Stimulated activated CD8-positive, alpha-beta memory T cell treated with anti-CD3 and anti-CD28 coated beads, Interleukin-7, amount 100 ng/mL, for 4 hours (primary cell): Measurements from ENCODE around the gene PLS1.
"Not testable (repeated sequence)": the region's sequence is repeated elsewhere in the genome, so short reads cannot be mapped to it uniquely, and the experiment has no call there.

Experiments used
- DNase-seq, 2 donors: peaks; one replicate each; pipeline ENCODE4 v3.0.0-alpha.2; 2020; ENCODE audit warnings: low read depth in 2 of 2

PLS1 gene

DNA sequence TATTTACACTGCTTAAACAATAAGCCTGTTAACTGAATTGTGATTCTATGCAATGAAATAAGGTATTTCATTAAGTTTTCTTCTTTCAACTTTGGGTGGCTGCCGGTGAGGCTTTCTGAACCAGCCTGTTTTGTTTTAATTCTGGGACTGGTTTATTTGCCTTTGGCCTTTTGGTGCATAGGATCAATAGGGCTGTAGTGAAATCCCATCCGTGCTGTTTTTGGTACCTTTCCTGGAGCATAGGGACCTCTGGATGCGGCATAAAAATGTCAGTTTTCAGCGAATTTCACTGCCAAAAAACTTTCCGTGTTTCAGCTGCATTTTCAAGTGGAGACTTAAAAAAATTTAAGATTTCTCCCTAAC, 514 bp downstream of the PLS1 start:
- no peak for DNase-seq

DNA sequence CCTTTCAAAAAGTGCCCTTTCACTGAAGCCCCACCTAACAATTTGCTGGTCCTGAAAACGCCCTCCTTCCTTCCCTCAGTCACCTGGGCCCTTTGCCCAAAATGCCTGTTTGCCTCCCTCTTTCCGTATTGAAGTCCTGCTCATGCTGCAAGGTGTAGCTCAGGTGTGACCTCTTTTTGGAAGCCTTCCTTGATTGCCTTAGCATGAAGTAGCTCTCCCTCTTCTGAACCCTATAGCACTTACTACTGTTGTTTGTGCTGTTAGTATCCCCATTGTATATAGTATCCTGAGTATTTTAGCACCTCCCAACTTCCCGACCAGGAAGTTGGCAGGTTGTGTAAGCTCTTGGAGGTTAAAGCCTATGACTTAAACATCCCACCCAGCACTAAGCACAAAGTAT, 1.7 kb downstream of the PLS1 start:
- DNase-seq: no peak

DNA sequence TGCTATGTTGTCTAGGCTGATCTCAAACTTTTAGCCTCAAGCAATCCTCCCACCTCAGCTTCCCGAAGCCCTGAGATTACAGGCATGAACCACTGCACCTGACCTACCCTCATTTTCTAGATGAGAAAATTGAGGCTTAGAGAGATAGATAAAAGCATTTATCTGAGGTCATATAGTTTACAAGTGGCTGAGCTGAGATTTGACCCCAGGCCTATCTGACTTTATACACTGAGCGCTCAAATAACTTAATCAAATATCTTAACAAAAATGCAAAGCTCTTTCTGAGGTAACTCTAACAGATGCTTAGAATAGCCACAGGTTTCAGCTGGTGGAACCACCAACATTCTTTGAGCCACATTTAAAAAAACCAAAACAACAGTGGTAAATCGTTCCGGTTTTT, 5.5 kb downstream of the PLS1 start:
- no peak for DNase-seq

DNA sequence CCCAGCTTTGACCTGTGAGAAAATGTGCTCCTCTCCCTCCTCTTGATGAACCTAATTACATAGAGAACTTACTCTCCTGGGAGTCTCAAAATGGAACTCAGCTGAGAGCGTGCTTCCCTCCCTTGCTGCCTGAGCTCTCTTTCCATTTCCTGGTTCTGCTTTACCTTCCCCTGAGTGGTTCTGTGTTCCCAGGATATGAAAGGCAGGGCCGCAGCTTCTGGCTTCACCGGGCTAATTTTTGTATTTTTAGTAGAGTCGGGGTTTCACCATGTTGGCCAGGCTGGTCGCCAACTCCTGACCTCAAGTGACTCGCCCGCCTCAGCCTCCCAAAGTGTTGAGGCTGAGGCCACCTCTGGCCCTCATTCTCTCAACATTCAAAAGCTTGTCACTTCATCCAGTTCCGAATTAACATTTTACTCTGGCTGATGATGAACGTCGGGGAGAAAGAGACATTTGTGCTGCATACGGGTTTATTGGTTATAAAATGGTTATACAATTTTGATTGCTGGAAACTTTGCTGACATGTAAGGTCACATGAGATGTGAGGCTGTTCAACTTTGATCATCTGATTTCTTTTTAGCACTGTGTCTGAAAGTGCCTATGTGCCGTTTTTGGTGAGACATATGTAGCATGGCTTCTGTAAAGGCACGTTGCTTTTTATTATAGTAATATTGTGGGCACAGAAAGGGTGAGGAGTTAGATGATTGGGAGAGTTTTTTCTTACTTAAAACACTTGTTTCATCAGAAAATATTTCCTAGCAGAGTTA, 6.6 kb downstream of the PLS1 start:
- no peak for DNase-seq

DNA sequence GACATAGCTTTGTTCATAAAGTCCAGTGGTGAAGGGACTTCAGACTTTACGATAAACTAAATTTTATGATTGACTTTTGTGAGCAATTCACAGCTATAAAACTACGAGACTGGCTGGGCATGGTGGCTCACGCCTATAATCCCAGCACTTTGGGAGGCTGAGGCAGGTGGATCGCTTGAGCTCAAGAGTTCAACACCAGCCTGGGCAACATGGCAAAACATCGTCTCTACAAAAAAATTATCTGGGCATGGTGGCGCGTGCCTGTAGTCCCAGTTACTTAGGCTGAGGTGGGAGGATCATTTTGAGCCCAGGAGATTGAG, 7.2 kb downstream of the PLS1 start:
- not testable (repeated sequence) for DNase-seq

DNA sequence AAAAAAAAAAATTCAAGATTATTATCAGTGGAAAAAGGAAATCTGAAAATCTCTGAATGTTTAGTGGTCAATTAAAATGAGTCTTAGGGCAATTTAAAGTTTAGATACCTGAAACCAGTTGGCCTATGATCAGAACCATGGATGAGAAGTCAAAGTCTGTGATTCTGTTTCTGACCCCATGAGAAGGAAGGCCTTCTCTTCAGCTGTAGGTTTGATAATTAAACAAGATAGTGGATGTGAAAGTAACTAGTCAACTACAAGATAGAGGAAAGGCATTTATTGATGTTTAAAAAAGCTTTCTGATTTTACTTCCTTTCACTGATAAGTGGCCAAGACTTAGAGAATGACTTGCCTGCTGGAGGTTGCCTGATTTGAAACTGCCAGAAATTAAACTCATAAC, 8.7 kb downstream of the PLS1 start:
- no peak for DNase-seq

DNA sequence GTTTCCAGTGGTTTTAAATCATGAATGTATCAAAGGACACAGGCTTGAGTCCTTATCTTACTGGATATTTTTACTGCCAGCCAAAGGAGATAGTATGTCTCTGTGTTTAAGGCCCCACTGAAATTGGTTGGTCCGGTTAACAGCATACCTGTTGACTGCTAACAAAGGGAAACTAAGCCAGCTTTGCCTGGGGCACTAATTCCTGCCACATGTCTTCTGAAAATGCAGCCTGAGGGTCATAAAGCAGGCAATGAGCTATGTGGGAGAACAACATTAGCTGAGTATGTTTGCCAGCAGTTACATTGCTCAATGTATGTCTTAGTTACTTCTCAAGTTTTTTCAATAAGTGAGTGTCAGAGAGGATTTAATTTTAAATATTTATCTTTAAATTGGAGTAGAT, 12.4 kb downstream of the PLS1 start:
- DNase-seq: no peak

DNA sequence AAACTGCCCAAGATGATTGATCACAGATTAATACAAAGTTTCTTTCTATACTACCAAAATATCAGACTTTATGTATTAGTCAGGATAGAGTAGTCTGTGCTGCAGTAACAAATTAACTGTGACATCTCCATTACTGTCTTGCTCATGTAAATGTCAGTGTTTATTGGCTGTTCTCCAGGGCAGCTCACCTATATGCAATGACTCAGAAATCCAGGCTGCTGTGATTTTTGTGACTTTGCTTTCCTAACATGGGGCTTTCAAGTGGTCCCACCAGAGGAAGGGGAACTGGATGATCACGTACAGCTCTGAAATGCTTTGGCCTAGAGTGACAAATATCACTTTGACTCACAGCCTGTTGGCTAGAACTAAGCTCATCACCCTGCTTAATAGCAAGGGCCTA, 12.9 kb downstream of the PLS1 start:
- no peak for DNase-seq

DNA sequence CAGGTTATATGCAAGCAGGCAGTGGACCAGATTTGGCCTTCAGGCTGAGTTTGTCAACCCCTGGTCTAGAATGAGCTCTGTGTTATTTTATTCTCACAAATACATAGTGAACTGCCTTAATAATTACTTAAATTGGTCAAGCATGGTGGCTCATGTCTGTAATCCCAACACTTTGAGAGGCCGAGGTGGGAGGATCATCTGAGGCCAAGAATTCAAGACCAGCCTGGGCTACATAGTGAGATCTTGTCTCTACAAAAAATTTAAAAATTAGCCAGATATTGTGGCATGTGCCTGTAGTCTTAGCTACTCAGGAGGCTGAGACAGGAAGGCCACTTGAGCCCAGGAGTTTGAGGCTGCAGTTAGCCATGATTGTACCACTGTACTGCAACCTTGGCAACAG, 15.0 kb downstream of the PLS1 start:
- DNase-seq: no peak

DNA sequence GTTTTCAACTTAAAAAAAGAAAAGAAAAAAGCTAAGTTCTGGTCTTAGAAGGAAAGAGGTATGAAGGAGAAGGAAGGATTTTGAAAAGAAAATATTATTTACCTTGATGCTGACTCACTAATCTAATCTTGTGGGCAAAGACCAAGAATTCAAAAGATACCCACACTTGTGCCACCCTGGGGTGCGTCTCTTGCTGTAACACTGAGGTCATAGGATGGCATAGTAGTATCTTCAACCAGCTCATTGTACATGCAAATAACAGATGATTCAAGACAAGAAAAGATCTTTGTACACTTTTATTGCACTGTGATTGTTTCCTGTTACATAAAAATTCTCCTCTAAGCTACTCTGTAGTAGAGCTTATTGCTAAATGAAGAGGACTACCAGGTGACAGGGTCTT, 17.3 kb downstream of the PLS1 start:
- no peak for DNase-seq

DNA sequence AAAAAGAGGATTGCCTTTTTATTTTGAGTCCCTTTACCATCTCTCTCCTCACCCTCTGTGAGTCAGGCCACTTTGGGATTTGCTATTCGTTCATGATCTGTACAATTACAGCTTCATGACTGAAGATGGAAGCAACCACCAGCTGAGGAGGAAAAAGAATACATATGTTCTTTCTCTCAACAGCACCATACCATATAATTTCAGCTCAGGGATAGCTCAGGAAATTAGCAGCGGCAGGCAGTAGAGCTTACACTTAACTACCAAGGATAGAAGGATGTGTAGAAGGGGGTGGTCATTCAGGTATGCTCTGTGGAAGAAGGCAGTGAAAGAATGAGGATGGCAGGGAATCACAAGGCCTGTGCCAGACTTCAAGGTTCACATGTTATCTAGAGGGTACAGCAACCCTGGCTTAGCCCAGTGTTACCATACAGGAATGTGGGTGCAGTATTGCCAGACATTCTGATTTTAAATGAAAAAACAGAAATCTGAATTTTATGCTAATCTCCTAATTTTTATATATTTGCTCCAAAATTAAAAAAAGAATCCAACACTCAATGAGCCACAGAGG, 17.9 kb downstream of the PLS1 start:
- no peak for DNase-seq

DNA sequence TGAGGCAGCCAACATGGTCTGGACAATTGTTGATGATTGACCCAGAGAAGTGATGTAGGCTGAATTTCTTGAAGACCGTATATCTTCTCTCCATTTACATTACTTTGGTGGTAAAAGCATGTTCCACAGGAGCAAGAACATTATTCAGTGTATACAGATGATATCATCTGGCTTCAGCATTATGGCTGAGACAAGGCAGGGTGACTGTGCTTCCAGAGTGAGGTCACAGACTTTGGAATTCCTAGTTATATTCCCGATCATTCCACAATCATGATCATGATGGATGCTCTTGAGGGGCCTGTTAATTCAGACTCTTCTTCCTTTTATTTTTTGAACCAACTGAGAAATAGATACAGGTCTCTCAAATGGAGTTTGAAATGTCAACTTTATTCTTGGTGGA, 19.0 kb downstream of the PLS1 start:
- no peak for DNase-seq

DNA sequence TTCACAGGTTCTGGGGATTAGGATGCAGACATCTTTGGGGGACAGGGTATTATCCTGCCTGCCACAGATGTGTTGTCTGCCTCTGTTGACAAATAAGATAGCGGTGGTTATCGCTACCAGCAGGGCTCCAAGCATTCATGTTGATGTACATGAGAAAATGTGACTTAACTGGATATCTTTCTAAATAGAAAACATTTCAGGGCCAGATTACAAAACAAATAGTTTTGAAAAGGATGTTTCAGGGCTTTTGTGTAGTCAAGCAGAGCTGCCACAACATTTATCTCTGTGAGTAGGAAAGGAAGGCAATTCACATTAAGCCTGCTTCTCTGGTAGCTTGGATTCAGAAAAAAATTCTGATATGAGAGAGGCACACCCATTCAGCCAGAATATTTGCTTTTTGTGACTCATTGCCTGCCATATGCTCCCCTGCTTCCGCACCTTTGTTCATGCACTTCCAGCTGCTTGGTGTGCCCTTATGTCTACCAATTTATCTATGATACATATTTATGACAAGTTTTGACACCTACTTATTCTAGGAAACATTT, 22.8 kb downstream of the PLS1 start:
- DNase-seq: no peak

DNA sequence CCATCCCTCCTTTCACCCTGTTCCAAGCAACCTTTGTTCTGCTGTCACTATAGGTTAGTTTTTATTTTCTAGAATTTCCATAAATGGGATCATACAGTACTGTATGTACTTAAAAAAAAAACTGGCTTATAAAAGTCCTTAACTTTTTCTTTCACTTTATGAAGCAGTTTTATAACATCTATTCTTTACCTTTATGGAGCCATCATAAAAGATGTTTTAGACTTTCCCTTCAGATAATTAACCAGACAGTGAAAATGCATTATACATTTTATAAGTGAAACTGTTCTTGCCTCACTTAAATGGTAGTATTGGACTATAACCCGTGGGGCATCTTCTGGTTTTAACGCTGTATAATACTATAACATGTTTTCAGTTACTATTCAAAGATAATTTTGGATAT, 26.2 kb downstream of the PLS1 start:
- DNase-seq: no peak

DNA sequence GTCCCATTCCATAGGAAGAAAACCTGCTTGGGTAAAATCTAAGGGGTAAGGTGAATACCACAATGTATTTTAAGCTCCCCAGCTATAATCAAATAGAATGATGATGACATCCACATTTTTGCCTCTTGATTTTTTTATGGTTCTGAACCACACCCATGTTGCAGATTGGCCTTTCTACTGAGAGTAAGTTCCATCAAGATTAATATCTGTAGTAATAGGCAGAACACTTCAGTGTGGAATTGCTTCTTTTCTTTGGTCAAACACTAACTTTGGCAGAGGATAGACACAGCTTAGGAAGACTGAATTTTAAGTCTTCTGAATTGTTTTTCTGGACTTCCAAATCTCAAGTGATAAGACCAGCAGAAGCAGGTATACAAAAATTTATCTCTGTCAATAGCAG, 27.0 kb downstream of the PLS1 start:
- no peak for DNase-seq

DNA sequence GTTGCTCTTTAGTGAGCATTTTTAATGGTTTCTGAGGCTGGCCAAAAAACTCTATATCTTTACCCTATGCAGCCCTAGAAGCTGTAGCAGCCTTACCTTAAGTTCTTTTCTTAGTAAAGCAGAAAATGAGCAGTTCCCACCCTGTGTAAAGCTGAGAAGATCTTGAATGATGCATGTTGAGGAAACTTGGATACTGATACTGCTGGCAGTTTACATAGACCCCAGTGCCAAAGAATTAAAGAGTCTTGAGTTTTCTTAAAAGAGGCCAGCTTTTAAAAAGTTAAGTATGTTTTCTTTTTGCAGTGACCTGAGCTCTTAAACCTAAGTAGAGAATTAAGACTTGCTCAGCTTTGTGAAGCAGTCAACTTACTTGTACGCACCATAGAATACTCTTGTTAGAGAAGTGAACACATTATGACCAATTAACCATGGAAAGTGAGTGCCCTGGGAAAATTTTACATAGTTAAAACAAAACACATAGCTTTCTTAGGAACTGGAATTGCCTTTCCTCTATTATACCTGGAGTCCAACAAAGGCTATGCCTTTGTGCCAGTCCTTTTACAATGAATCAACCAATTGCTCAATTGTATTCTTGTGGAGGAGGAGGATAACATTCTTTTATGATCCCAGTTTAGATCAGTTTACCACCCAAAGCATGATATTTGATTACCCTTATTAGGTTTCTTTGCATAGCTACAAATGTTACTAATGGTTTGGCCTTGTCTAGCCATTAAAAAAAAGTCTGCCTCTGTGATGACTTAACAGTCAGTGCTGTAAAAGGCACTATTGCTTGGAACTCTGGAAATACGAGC, 28.4 kb downstream of the PLS1 start:
- DNase-seq: no peak

DNA sequence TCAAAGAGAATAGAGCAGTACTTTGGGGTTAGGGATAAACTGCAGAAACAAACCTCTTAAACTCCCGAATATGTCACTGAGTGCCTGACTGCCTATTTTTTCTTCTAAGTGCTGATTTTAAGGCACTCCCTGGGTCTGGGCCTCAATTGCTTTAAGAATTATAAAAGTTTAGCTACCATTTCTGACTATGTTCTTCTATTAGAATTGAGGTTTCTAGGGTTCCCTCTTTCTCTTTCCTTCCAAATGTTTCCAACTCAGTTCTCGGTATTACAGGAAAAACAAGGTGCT, 28.9 kb downstream of the PLS1 start:
- DNase-seq: no peak

DNA sequence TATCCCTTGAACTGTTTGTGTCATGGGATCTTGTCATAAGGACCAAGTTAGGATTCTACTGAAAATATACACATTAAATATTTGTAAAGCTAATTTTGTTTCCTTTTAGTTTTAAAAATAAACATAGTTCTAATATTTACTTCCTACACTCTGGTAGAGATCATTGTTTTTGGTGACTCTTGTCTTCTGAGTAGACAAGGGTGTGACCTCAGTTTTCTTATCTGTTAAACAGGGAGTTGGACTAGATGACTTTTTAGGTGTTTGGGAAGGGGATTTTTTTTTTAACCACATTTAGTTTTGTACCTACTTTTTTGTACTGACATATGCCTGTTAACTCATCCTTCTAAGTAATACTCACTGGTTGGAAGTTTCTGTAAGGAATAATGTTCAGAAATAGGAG, 30.8 kb downstream of the PLS1 start:
- DNase-seq: no peak

DNA sequence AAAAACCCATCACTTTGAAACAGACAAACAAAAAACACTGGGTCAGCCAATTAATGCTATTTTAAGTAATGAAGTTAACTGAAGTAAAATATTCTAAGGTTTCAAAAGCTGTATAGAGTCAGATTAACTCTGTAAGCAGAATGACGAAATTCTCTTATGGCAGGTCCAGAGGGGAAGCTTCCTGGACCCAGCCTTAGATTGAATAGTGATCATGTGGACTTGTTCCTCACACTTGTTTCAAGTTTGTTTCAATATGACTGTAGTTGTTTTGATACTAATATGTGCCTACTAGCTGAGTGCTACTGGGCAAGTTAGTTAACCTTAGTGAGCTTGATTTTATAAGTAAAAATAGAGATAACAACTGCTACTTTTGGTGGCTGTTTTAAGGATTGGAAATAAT, 32.6 kb downstream of the PLS1 start:
- no peak for DNase-seq

DNA sequence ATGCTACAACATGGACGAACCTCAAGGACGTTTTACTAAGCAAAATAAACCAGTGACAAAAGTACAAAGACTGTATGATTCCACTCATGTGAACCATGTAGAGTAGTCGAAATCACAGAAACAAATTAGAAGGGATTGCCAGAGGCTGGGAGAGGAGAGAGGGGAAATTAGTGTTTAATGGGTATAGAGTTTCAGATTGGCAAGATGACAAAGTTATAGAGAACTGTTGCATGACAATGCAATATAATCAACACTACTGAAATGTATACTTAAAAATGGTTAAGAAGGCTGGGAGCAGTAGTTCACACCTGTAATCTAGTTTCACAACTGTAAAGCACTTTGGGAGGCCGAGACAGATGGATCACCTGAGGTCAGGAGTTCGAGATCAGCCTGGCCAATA, 36.9 kb downstream of the PLS1 start:
- DNase-seq: no peak

DNA sequence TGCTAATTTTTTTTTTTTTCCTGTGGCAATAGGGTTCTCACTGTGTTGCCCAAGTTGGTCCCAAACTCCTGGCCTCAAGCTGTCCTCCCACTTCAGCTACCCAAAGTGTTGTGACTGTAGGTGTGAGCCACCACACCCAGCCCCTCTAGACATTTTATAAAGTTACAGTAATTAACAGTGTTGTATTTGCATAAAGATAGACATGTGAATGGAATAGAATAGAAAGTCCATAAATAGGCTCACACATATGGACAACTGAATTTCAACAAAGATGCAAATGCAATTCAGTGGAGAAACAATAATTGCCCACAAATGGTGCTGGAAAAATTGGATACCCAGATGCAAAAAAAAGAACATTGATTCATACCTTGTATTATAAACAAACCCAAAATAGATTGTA, 39.9 kb downstream of the PLS1 start:
- no peak for DNase-seq

DNA sequence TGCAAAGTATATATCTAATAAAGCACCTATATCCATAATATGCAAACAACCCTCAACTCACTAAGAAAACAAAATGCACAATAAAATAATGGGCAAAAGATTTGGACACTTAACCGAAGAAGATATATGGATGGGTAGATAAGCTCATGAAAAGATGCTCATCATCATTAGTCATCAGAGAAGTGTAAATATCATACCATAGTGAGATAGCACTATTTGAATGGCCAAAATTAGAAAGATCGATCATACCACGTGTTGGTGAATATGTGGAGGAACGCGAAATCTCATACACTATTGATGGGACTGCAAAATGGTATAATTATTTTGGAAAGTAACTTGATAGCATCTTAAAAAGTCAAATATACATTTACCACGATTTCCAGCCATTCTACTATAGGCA, 40.5 kb downstream of the PLS1 start:
- DNase-seq: no peak

DNA sequence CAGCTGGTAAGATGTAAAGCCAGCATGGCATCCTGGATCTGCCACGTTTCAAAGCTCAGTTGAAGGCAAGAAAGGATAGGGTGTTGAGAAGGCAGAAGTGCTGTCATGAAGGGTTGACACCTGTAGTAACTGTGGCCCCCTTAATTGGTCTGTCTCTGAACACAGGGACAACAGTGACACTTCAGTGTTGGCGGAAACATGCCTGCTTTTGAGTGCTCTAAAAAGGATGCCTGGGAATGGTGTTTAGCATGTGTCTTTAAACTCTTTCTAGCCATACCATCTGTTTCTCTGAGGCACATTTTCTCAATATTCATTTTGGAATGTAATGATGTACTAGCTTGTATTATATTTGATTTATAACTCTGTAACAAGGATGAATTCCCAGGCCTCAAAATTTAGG, 42.1 kb downstream of the PLS1 start:
- no peak for DNase-seq
